HL-60 (cell line): Measurements from ENCODE around the gene ADAMTS2.

Experiments used
- DNase-seq, 2 experiments: peaks; one replicate each; pipeline ENCODE4 v3.0.0-alpha.2; 2010 to 2020; ENCODE audit warnings: low read depth in 1 of 2, low spot score in 1 of 2
- H3K27ac ChIP-seq: fragments of 250-450 bp; sonication (Bioruptor Pico); replicated peaks from 2 replicates; pipeline ENCODE4 v1.5.1; 2020; ENCODE audit warnings: mild to moderate bottlenecking, moderate library complexity
- H3K27me3 ChIP-seq: fragments of 250-450 bp; sonication (Bioruptor Pico); 2 replicates; pipeline ENCODE4 v1.5.1; 2021; ENCODE audit warnings: mild to moderate bottlenecking, moderate library complexity; ENCODE audit not compliant: insufficient read depth, poor library complexity, severe bottlenecking
- H3K4me3 ChIP-seq: replicated peaks from 2 replicates; pipeline ENCODE4 v1.5.1; 2011; ENCODE audit warnings: mild to moderate bottlenecking, control low read depth, low read length; ENCODE audit not compliant: insufficient read depth
- GABPA ChIP-seq: IDR thresholded peaks from 2 replicates; pipeline ENCODE4 v1.6.1; 2012; ENCODE audit warnings: low read depth
- POLR2AphosphoS5 ChIP-seq: IDR thresholded peaks from 2 replicates; pipeline ENCODE4 v1.6.1; 2012; ENCODE audit warnings: low read depth
- REST ChIP-seq: IDR thresholded peaks from 2 replicates; pipeline ENCODE4 v1.6.1; 2012; ENCODE audit warnings: low read depth; ENCODE audit not compliant: insufficient replicate concordance
- SPI1 ChIP-seq: IDR thresholded peaks from 2 replicates; pipeline ENCODE4 v1.6.1; 2012; ENCODE audit warnings: low read depth, mild to moderate bottlenecking, borderline replicate concordance
- TF ChIP-seq, protein P1 (sequence below): IDR thresholded peaks from one replicate; pipeline ENCODE4 v1.5.1; 2011; ENCODE audit warnings: low read length, control low read depth, inconsistent platforms; ENCODE audit not compliant: insufficient read depth

The ADAMTS2 gene

DNA sequence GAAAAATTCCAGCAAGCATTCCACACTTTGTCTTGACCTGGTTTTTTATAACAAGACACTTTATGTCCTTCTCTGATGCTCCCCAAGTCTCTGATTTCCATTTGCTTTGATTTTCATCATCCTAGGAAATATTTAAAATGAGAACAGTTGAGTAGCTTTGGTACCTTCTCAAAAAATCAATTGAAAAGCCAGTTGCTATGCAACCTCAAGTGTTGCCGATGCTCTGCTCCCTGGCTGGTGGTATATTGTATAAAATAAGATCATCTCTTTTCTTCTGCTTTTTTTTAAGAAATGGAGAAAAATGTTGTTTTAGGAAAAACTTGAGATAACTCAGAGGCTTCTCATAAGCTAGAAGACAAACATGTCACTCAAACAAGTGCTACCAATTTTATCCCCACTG, 175.4 kb downstream of the ADAMTS2 start:
- TF ChIP-seq POLR2AphosphoS5 (no peak), SPI1 (no peak), GABPA (no peak), REST (no peak)
- TF ChIP-seq, protein P1, sequence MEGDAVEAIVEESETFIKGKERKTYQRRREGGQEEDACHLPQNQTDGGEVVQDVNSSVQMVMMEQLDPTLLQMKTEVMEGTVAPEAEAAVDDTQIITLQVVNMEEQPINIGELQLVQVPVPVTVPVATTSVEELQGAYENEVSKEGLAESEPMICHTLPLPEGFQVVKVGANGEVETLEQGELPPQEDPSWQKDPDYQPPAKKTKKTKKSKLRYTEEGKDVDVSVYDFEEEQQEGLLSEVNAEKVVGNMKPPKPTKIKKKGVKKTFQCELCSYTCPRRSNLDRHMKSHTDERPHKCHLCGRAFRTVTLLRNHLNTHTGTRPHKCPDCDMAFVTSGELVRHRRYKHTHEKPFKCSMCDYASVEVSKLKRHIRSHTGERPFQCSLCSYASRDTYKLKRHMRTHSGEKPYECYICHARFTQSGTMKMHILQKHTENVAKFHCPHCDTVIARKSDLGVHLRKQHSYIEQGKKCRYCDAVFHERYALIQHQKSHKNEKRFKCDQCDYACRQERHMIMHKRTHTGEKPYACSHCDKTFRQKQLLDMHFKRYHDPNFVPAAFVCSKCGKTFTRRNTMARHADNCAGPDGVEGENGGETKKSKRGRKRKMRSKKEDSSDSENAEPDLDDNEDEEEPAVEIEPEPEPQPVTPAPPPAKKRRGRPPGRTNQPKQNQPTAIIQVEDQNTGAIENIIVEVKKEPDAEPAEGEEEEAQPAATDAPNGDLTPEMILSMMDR = no peak
- no peak for DNase-seq
- H3K4me3 ChIP-seq = no peak overlapping the region
- no peaks in the 10 kb centered on the region for H3K27me3 ChIP-seq
- no peak overlapping the region for H3K27ac ChIP-seq

DNA sequence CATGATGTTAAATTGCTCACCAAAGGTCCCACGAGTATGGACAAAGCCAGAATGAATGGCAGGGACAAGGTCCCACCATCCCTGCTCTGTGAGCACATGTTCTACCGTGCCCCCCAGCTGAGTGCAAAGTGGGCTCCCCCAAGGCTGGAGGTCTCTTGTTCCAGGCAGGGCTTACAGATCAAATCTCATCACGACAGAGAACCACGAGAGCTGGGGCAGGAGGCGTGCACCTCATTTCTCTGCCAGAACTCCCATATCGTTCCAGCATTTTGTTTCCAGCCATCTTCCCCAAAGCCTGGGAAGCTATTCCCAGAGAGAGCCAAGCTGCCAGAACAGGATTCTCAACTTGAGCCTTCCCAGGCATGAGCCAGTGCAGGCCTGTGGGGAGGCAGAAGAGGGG, 176.6 kb downstream of the ADAMTS2 start:
- no peak overlapping the region for H3K4me3 ChIP-seq
- H3K27ac ChIP-seq = no peak overlapping the region
- DNase-seq = no peak
- no peaks in the 10 kb centered on the region for H3K27me3 ChIP-seq
- TF ChIP-seq GABPA (no peak), SPI1 (no peak), REST (no peak), POLR2AphosphoS5 (no peak)
- TF ChIP-seq, protein P1 = no peak

GRCh38 chr5:179167871-179168451, 177.3 kb downstream of the ADAMTS2 start:
- Histone ChIP-seq H3K4me3 (no peak overlapping the region), H3K27ac (no peak overlapping the region), H3K27me3 (no peaks in the 10 kb centered on the region)
- DNase-seq = no peak
- no peak for TF ChIP-seq GABPA
- no peak for TF ChIP-seq REST
- no peak for TF ChIP-seq SPI1
- TF ChIP-seq, protein P1 = no peak
- no peak for TF ChIP-seq POLR2AphosphoS5
